B cell (primary cell): Measurements from ENCODE around the gene PUM2. TPM values are rescaled to one million over a fixed set of nuclear protein-coding genes. Genes with fewer than 3 reads are reported as not detected.

Experiments used
- ATAC-seq: fragments of 200-7000 bp; cut with Tn5 transposase; one replicate; pipeline ENCODE4 v1.10.0; 2021; ENCODE audit warnings: low read depth, mild to moderate bottlenecking, moderate number of reproducible peaks, moderate library complexity
- CTCF ChIA-PET: fragments of 350-600 bp; sonication (Branson Sonifier 250); formaldehyde crosslinking; loops from one replicate; lab custom pipeline; 2021; ENCODE audit warnings: antibody characterized with exemption, inconsistent platforms; lab: Charles Lee
- POLR2A ChIA-PET: fragments of 350-600 bp; sonication (Branson Sonifier 250); formaldehyde crosslinking; loops from one replicate; lab custom pipeline; 2021; ENCODE audit warnings: antibody characterized with exemption; lab: Charles Lee
- DNase-seq: peaks from one replicate; pipeline ENCODE4 v3.0.0; 2013
- H2AFZ ChIP-seq: 2 replicates; pipeline ENCODE4 v1.6.1; 2012; ENCODE audit warnings: mild to moderate bottlenecking, low read depth, low read length; ENCODE audit not compliant: insufficient read depth, poor library complexity, severe bottlenecking
- H3K27ac ChIP-seq, 2 donors: 1 replicate in 1 of 2; 2 replicates in 1 of 2; pipeline ENCODE4 v1.5.1; 2012 to 2013; ENCODE audit warnings: low read length in 2 of 2, mild to moderate bottlenecking in 2 of 2, moderate library complexity in 1 of 2
- H3K27me3 ChIP-seq, 4 experiments: fragments of 200-600 bp in 1 of 4; sonication (generic) in 1 of 4; replicated peaks in 1 of 4; 1 replicate in 2 of 4; 2 replicates in 2 of 4; pipeline versions ENCODE4 v1.6.1 to v1.7.0; 2013 to 2016; ENCODE audit warnings: low read length in 3 of 4, mild to moderate bottlenecking in 2 of 4, mixed read lengths in 1 of 4, moderate library complexity in 1 of 4; ENCODE audit not compliant: insufficient read depth in 4 of 4, control insufficient read depth in 3 of 4; ENCODE audit errors: control extremely low read depth in 1 of 4
- H3K36me3 ChIP-seq, 2 experiments: replicated peaks in 1 of 2; 1 replicate in 1 of 2; 2 replicates in 1 of 2; pipeline versions ENCODE4 v1.6.1 to v1.7.1; 2013; ENCODE audit warnings: low read length in 1 of 2; ENCODE audit not compliant: insufficient read depth in 2 of 2, control insufficient read depth in 1 of 2; ENCODE audit errors: control extremely low read depth in 1 of 2, extremely low read depth in 1 of 2
- H3K4me1 ChIP-seq, 2 donors: fragments of 200-600 bp in 1 of 2; sonication (generic) in 1 of 2; 1 replicate in 1 of 2; 2 replicates in 1 of 2; pipeline versions ENCODE4 v1.5.1 to v1.6.1; 2013 to 2017; ENCODE audit warnings: low read length in 2 of 2; ENCODE audit not compliant: control insufficient read depth in 2 of 2, insufficient read depth in 2 of 2
- H3K4me2 ChIP-seq: replicated peaks from 2 replicates; pipeline ENCODE3; 2012; ENCODE audit warnings: mild to moderate bottlenecking, low read depth, low read length; ENCODE audit not compliant: poor library complexity, severe bottlenecking
- H3K4me3 ChIP-seq, 5 experiments: fragments of 200-600 bp in 1 of 5; sonication (generic) in 1 of 5; 1 replicate in 3 of 5; 2 replicates in 2 of 5; pipeline versions ENCODE4 v1.5.1 to v1.7.0; 2011 to 2016; ENCODE audit warnings: low read length in 4 of 5, mild to moderate bottlenecking in 4 of 5, low read depth in 2 of 5, control low read depth in 1 of 5, moderate library complexity in 1 of 5; ENCODE audit not compliant: insufficient read depth in 1 of 5; ENCODE audit errors: control extremely low read depth in 1 of 5, extremely low read depth in 1 of 5
- H3K79me2 ChIP-seq: fragments of 200-600 bp; sonication (generic); one replicate; pipeline ENCODE4 v1.6.0; 2016; ENCODE audit warnings: low read length; ENCODE audit not compliant: control insufficient read depth, insufficient read depth
- H3K9ac ChIP-seq: fragments of 200-600 bp; sonication (generic); 2 replicates; pipeline ENCODE4 v1.6.1; 2017; ENCODE audit warnings: mild to moderate bottlenecking, low read length, moderate library complexity
- H3K9me3 ChIP-seq, 3 donors: one replicate each; pipeline versions ENCODE4 v1.6.1 to v1.7.1; 2013; ENCODE audit warnings: low read length in 2 of 3; ENCODE audit not compliant: control insufficient read depth in 2 of 3, insufficient read depth in 1 of 3; ENCODE audit errors: control extremely low read depth in 1 of 3
- H4K20me1 ChIP-seq: 2 replicates; pipeline ENCODE4 v1.6.0; 2012; ENCODE audit warnings: mild to moderate bottlenecking, low read length; ENCODE audit not compliant: insufficient read depth, control insufficient read depth, poor library complexity, severe bottlenecking
- H3K27ac Mint-ChIP-seq: one replicate; pipeline ENCODE4 v1.8.0; 2021; ENCODE audit warnings: mixed read lengths
- H3K27me3 Mint-ChIP-seq: one replicate; pipeline ENCODE4 v1.8.0; 2021; ENCODE audit warnings: mixed read lengths
- H3K4me1 Mint-ChIP-seq: one replicate; pipeline ENCODE4 v1.8.0; 2021; ENCODE audit warnings: mixed read lengths
- H3K4me3 Mint-ChIP-seq: one replicate; pipeline ENCODE4 v1.8.0; 2021; ENCODE audit warnings: mixed read lengths
- H3K9me3 Mint-ChIP-seq: one replicate; pipeline ENCODE4 v1.8.0; 2022; ENCODE audit warnings: mixed read lengths; ENCODE audit not compliant: insufficient read depth
- CTCF ChIP-seq: fragments of 200-600 bp; IDR thresholded peaks from one replicate; pipeline ENCODE4 v1.8.0; 2022; ENCODE audit warnings: antibody characterized with exemption, mild to moderate bottlenecking
- EZH2 ChIP-seq: IDR thresholded peaks from 2 replicates; pipeline ENCODE4 v1.6.1; 2012; ENCODE audit warnings: borderline replicate concordance, low read depth, mild to moderate bottlenecking, moderate library complexity, low read length; ENCODE audit not compliant: insufficient read depth, poor library complexity, severe bottlenecking
- WGBS: methylation state at CpG from one replicate; pipeline ENCODE4 v1.1.5; 2013; ENCODE audit warnings: missing lambda C conversion rate; ENCODE audit not compliant: insufficient coverage; 5-methylcytosine and 5-hydroxymethylcytosine counted together
- intact Hi-C: fragments of 100-400 bp; cut with micrococcal nuclease; formaldehyde crosslinking; loops from one replicate; pipeline ENCODE4 v1.10.0; 2022
- polyA plus RNA-seq: library from polyadenylated mRNA; depleted of rRNA; stranded (reverse); fragments of >200 nt; gene quantifications from 2 replicates; pipeline ENCODE4 v1.2.3, GENCODE V29; 2012
- total RNA-seq, 2 donors: library from RNA; stranded (reverse); fragments of 120-200 nt in 1 of 2; gene quantifications; 1 replicate in 1 of 2; 2 replicates in 1 of 2; pipeline versions ENCODE4 v1.2.3 to v1.2.4, GENCODE V29; 2013 to 2022

The PUM2 gene
- total and polyA plus RNA-seq, 2 donors (not counting 1 experiment from before 2014, with no cell fraction given) = 21.1 to 151 TPM

GRCh38 chr2:20200697-20201555 lies 149.7 kb downstream of the PUM2 start:
- CTCF ChIA-PET = no interaction called here
- Histone ChIP-seq H3K36me3 (no peaks in the 10 kb centered on the region), H3K27ac (no peak overlapping the region), H3K4me3 (no peak overlapping the region), H3K27me3 (no peaks in the 10 kb centered on the region), H2AFZ (no peak overlapping the region), H3K9me3 (peaks cover 0 to 8% (median 0%) of the 10 kb centered on the region in 3 donors), H3K4me1 (no peaks in the 10 kb centered on the region), H3K4me2 (no peak overlapping the region), H4K20me1 (no peaks in the 10 kb centered on the region), H3K79me2 (no peaks in the 10 kb centered on the region), H3K9ac (no peak overlapping the region)
- Mint-ChIP-seq H3K4me3 (no peak overlapping the region), H3K9me3 (no peaks in the 10 kb centered on the region), H3K4me1 (no peaks in the 10 kb centered on the region), H3K27me3 (peaks cover 7% of the 10 kb centered on the region), H3K27ac (no peak overlapping the region)
- ATAC-seq = no peak
- no peak for DNase-seq
- intact Hi-C loops = no loop called here
- TF ChIP-seq CTCF (no peak), EZH2 (no peak)
- POLR2A ChIA-PET = no interaction called here
- WGBS = 93% methylated on average over 23 of the region's 26 CpGs

GRCh38 chr2:20199633-20200270 lies 150.9 kb downstream of the PUM2 start:
- Histone ChIP-seq H3K36me3 (no peaks in the 10 kb centered on the region), H3K9me3 (peaks cover 0 to 8% (median 0%) of the 10 kb centered on the region in 3 donors), H3K4me2 (no peak overlapping the region), H4K20me1 (no peaks in the 10 kb centered on the region), H3K4me3 (no peak overlapping the region), H3K9ac (no peak overlapping the region), H3K79me2 (no peaks in the 10 kb centered on the region), H3K27me3 (no peaks in the 10 kb centered on the region), H2AFZ (no peak overlapping the region), H3K4me1 (no peaks in the 10 kb centered on the region), H3K27ac (no peak overlapping the region)
- CTCF ChIA-PET = no interaction called here
- Mint-ChIP-seq H3K9me3 (no peaks in the 10 kb centered on the region), H3K27me3 (peaks cover 7% of the 10 kb centered on the region), H3K27ac (no peak overlapping the region), H3K4me3 (no peak overlapping the region), H3K4me1 (no peaks in the 10 kb centered on the region)
- POLR2A ChIA-PET = no interaction called here
- TF ChIP-seq CTCF = no peak
- no peak for TF ChIP-seq EZH2
- 94% methylated on average over 4 of the region's 6 CpGs for WGBS
- ATAC-seq (no peak), DNase-seq (no peak)
- intact Hi-C loops = no loop called here
